WTC11 (cell line): ENCODE results near the gene KLHL22. TPM values are rescaled to one million over a fixed set of nuclear protein-coding genes. Genes with fewer than 3 reads are reported as not detected.

Source experiments
- ATAC-seq: fragments of 200-7000 bp; cut with Tn5 transposase; 2 replicates; pipeline ENCODE4 v1.10.0; 2021; ENCODE audit warnings: mild to moderate bottlenecking, moderate library complexity
- CTCF ChIA-PET: fragments of 300-600 bp; sonication (Branson Sonifier 250); formaldehyde crosslinking; loops from one replicate; lab custom pipeline; 2021; ENCODE audit warnings: antibody characterized with exemption; lab: Charles Lee
- POLR2A ChIA-PET: fragments of 350-600 bp; sonication (Branson Sonifier 250); formaldehyde crosslinking; loops from one replicate; lab custom pipeline; 2021; ENCODE audit warnings: antibody characterized with exemption; lab: Charles Lee
- DNase-seq: peaks from one replicate; pipeline ENCODE4 v3.0.0; 2021; ENCODE audit warnings: low spot score
- H3K27ac Mint-ChIP-seq: 2 replicates; pipeline ENCODE4 v1.8.0; 2021; ENCODE audit warnings: mixed read lengths
- H3K27me3 Mint-ChIP-seq: 2 replicates; pipeline ENCODE4 v1.8.0; 2021; ENCODE audit warnings: low read depth, mild to moderate bottlenecking, moderate library complexity, mixed read lengths
- H3K36me3 Mint-ChIP-seq: 2 replicates; pipeline ENCODE4 v1.8.0; 2021; ENCODE audit warnings: mixed read lengths
- H3K4me1 Mint-ChIP-seq: 2 replicates; pipeline ENCODE4 v1.8.0; 2022; ENCODE audit warnings: mixed read lengths
- H3K4me3 Mint-ChIP-seq: 2 replicates; pipeline ENCODE4 v1.8.0; 2021; ENCODE audit warnings: mild to moderate bottlenecking, moderate library complexity, mixed read lengths
- H3K9me3 Mint-ChIP-seq: 2 replicates; pipeline ENCODE4 v1.8.0; 2021; ENCODE audit warnings: mixed read lengths
- ELF4 ChIP-seq: sonication (generic); formaldehyde crosslinking; IDR thresholded peaks from 2 replicates; pipeline ENCODE4 v1.8.1; 2022; ENCODE audit warnings: low read depth, mild to moderate bottlenecking, moderate library complexity, missing genetic modification reagents
- FOXJ3 ChIP-seq: sonication (generic); formaldehyde crosslinking; IDR thresholded peaks from 2 replicates; pipeline ENCODE4 v1.9.0; 2021; ENCODE audit warnings: missing genetic modification reagents, mild to moderate bottlenecking, borderline replicate concordance
- GRHL2 ChIP-seq: fragments of 250-450 bp; sonication (Bioruptor Pico); IDR thresholded peaks from 2 replicates; pipeline ENCODE4 v1.8.0; 2022; ENCODE audit warnings: mild to moderate bottlenecking, moderate library complexity; ENCODE audit not compliant: insufficient replicate concordance, severe bottlenecking
- HMGA2 ChIP-seq: fragments of 250-450 bp; sonication (Bioruptor Pico); IDR thresholded peaks from 2 replicates; pipeline ENCODE4 v1.4.0; 2021; ENCODE audit warnings: mild to moderate bottlenecking, moderate library complexity
- JAZF1 ChIP-seq: fragments of 250-450 bp; sonication (Bioruptor Pico); IDR thresholded peaks from 2 replicates; pipeline ENCODE4 v1.9.0; 2021; ENCODE audit warnings: moderate library complexity, mild to moderate bottlenecking, inconsistent platforms
- MXD4 ChIP-seq: fragments of 250-450 bp; sonication (Bioruptor Pico); IDR thresholded peaks from 2 replicates; pipeline ENCODE4 v1.8.0; 2021; ENCODE audit warnings: mild to moderate bottlenecking, moderate library complexity, borderline replicate concordance
- NR2C2 ChIP-seq: sonication (generic); formaldehyde crosslinking; IDR thresholded peaks from 2 replicates; pipeline ENCODE4 v1.8.0; 2022; ENCODE audit warnings: mild to moderate bottlenecking, missing genetic modification reagents
- NR3C1 ChIP-seq: sonication (generic); formaldehyde crosslinking; conservative IDR thresholded peaks from 2 replicates; pipeline ENCODE4 v1.8.1; 2023; ENCODE audit warnings: low read depth, mild to moderate bottlenecking, missing genetic modification reagents
- OVOL2 ChIP-seq: fragments of 250-450 bp; sonication (Bioruptor Pico); IDR thresholded peaks from 2 replicates; pipeline ENCODE4 v1.9.0; 2021; ENCODE audit warnings: mild to moderate bottlenecking, borderline replicate concordance
- PRRX2 ChIP-seq: fragments of 250-450 bp; sonication (Bioruptor Pico); IDR thresholded peaks from 2 replicates; pipeline ENCODE4 v1.8.0; 2021; ENCODE audit warnings: mild to moderate bottlenecking
- ZBTB21 ChIP-seq: sonication (generic); formaldehyde crosslinking; IDR thresholded peaks from 2 replicates; pipeline ENCODE4 v1.8.1; 2023; ENCODE audit warnings: mild to moderate bottlenecking, missing genetic modification reagents, borderline replicate concordance
- ZNF138 ChIP-seq: sonication (generic); formaldehyde crosslinking; conservative IDR thresholded peaks from 2 replicates; pipeline ENCODE4 v1.8.1; 2022; ENCODE audit warnings: mild to moderate bottlenecking, moderate library complexity, missing genetic modification reagents
- ZNF396 ChIP-seq: fragments of 250-450 bp; sonication (Bioruptor Pico); IDR thresholded peaks from 2 replicates; pipeline ENCODE4 v1.8.0; 2021; ENCODE audit warnings: mild to moderate bottlenecking, moderate library complexity, borderline replicate concordance
- ZNF416 ChIP-seq: fragments of 250-450 bp; sonication (Bioruptor Pico); IDR thresholded peaks from 2 replicates; pipeline ENCODE4 v1.9.0; 2021; ENCODE audit warnings: mild to moderate bottlenecking, inconsistent platforms
- ZNF671 ChIP-seq: fragments of 250-450 bp; sonication (Bioruptor Pico); IDR thresholded peaks from 2 replicates; pipeline ENCODE4 v1.8.0; 2021; ENCODE audit warnings: mild to moderate bottlenecking
- total RNA-seq: library from RNA; stranded (reverse); gene quantifications from 3 replicates; pipeline ENCODE4 v1.2.3, GENCODE V29; 2021
- TF ChIP-seq, protein P1 (sequence below): sonication (generic); formaldehyde crosslinking; IDR thresholded peaks from 2 replicates; pipeline ENCODE4 v1.8.0; 2022; ENCODE audit warnings: mild to moderate bottlenecking, missing genetic modification reagents
- TF ChIP-seq, protein P2 (sequence below): fragments of 250-450 bp; sonication (Bioruptor Pico); IDR thresholded peaks from 2 replicates; pipeline ENCODE4 v1.9.0; 2021; ENCODE audit warnings: mild to moderate bottlenecking
- TF ChIP-seq, protein P3 (sequence below): fragments of 250-450 bp; sonication (Bioruptor Pico); IDR thresholded peaks from 2 replicates; pipeline ENCODE4 v1.9.0; 2021; ENCODE audit warnings: mild to moderate bottlenecking
- TF ChIP-seq, protein P4 (sequence below): sonication (generic); formaldehyde crosslinking; IDR thresholded peaks from 2 replicates; pipeline ENCODE4 v1.8.0; 2022; ENCODE audit warnings: mild to moderate bottlenecking, missing genetic modification reagents
- TF ChIP-seq, protein P5 (sequence below): sonication (generic); formaldehyde crosslinking; IDR thresholded peaks from 2 replicates; pipeline ENCODE4 v1.8.1; 2022; ENCODE audit warnings: low read depth, mild to moderate bottlenecking, moderate library complexity, missing genetic modification reagents, borderline replicate concordance

The KLHL22 gene
- total RNA-seq, 1 experiment from 2014 or later: 15.7 TPM

DNA sequence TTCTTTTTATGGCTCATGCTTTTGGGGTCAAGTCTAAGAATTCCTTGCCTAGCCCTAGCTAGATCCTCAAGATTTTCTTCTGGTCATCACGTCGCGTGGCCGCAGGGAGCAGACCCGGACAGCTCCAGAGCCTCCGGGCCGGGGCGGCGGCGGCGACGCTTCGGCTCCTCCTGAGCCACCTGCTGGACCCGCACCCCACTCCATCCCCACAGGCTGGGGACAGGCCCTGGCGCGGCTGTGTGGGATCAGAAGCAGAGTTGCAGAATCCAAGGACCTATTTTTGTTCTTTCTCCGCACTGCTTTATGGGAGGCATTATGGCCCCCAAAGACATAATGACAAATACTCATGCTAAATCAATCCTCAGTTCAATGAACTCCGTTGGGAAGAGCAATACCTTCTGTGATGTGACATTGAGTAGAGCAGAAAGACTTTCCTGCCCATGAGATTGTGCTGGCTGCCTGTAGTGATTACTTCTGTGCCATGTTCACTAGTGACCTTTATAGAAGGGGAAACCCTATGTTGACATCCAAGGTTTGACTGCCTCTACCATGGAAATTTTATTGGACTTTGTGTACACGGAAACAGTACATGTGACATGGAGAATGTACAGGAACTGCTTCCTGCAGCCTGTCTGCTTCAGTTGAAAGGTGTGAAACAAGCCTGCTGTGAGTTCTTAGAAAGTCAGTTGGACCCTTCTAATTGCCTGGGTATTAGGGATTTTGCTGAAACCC, 45.6 kb downstream of the KLHL22 start (continued):
- TF ChIP-seq, protein P1, sequence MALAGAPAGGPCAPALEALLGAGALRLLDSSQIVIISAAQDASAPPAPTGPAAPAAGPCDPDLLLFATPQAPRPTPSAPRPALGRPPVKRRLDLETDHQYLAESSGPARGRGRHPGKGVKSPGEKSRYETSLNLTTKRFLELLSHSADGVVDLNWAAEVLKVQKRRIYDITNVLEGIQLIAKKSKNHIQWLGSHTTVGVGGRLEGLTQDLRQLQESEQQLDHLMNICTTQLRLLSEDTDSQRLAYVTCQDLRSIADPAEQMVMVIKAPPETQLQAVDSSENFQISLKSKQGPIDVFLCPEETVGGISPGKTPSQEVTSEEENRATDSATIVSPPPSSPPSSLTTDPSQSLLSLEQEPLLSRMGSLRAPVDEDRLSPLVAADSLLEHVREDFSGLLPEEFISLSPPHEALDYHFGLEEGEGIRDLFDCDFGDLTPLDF: no peak
- TF ChIP-seq ZNF396 (CRISPR knock-in tag): no peak
- no peak for TF ChIP-seq ELF4 (CRISPR knock-in tag)
- TF ChIP-seq ZBTB21 (CRISPR knock-in tag): no peak
- TF ChIP-seq, protein P2, sequence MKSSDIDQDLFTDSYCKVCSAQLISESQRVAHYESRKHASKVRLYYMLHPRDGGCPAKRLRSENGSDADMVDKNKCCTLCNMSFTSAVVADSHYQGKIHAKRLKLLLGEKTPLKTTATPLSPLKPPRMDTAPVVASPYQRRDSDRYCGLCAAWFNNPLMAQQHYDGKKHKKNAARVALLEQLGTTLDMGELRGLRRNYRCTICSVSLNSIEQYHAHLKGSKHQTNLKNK: no peak
- no peak for TF ChIP-seq MXD4 (CRISPR knock-in tag)
- TF ChIP-seq, protein P3, sequence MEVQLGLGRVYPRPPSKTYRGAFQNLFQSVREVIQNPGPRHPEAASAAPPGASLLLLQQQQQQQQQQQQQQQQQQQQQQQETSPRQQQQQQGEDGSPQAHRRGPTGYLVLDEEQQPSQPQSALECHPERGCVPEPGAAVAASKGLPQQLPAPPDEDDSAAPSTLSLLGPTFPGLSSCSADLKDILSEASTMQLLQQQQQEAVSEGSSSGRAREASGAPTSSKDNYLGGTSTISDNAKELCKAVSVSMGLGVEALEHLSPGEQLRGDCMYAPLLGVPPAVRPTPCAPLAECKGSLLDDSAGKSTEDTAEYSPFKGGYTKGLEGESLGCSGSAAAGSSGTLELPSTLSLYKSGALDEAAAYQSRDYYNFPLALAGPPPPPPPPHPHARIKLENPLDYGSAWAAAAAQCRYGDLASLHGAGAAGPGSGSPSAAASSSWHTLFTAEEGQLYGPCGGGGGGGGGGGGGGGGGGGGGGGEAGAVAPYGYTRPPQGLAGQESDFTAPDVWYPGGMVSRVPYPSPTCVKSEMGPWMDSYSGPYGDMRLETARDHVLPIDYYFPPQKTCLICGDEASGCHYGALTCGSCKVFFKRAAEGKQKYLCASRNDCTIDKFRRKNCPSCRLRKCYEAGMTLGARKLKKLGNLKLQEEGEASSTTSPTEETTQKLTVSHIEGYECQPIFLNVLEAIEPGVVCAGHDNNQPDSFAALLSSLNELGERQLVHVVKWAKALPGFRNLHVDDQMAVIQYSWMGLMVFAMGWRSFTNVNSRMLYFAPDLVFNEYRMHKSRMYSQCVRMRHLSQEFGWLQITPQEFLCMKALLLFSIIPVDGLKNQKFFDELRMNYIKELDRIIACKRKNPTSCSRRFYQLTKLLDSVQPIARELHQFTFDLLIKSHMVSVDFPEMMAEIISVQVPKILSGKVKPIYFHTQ (CRISPR knock-in tag): no peak

DNA sequence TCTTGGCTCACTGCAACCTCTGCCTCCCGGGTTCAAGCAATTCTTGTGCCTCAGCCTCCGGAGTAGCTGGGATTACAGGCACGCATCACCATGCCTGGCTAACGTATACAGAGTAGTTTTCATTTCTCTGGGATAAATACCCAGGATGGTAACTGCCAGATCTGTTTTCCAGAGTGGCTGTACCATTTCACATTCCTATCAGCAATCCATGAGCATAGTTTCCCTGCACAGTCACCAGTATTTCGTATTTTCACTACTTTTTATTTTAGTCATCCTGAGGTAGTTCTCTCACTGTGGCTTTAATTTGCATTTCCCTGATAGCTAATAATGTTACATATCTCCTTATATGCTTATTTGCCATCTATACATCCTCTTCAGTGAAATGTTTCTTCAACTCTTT, 47.0 kb downstream of the KLHL22 start:
- no peak for TF ChIP-seq GRHL2 (CRISPR knock-in tag)
- no peak for TF ChIP-seq ZNF138 (CRISPR knock-in tag)
- TF ChIP-seq NR3C1 (CRISPR knock-in tag): no peak
- no peak for TF ChIP-seq NR2C2 (CRISPR knock-in tag)
- TF ChIP-seq HMGA2 (CRISPR knock-in tag): no peak
- no peak for TF ChIP-seq PRRX2 (CRISPR knock-in tag)
- TF ChIP-seq JAZF1 (CRISPR knock-in tag): no peak
- no peak for TF ChIP-seq FOXJ3 (CRISPR knock-in tag)
- no peaks in the 10 kb centered on the region; the same call in 1 of the 2 replicates for H3K27me3 Mint-ChIP-seq
- no peak overlapping the region for H3K27ac Mint-ChIP-seq

DNA sequence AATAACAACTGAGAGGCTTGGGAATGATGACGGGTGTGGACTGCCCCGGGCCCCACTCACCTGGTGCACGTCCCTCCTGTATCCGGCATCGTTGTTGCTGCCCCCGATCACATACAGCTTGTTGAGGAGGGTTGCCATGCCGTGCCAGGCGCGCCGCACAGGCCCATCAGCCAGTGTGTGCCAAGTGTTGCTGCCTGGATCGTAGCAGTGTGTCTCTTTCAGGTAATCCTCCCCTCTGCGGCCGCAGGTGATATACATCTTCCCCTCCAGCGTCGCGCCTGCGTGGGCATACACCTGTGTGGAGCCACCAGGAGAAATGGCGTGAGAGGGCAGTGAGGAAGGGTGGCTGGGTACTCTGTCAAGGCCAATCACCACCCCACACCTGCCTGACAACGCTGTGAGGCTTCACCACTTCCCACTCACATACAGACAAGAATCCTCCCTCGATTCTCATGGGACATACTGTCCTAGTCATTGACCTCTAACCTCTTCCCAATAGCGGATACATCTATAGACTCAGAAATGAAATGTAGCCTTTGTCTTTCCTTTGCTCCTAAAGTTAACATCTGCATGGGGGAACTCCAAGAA, 49.1 kb downstream of the KLHL22 start:
- CTCF ChIA-PET: interaction anchor here (0.7 kb wide), 1 partner anchor 10 kb away, joined by 3 read pairs; no protein-coding TSS in a partner anchor
- Mint-ChIP-seq H3K27me3 (no peaks in the 10 kb centered on the region; the same call in 1 of the 2 replicates), H3K4me3 (no peak overlapping the region)
- TF ChIP-seq MXD4 (CRISPR knock-in tag) (no peak), GRHL2 (CRISPR knock-in tag) (no peak), OVOL2 (no peak), ELF4 (CRISPR knock-in tag) (no peak), JAZF1 (CRISPR knock-in tag) (no peak), ZNF416 (CRISPR knock-in tag) (no peak), ZNF671 (no peak)
- TF ChIP-seq, protein P4, sequence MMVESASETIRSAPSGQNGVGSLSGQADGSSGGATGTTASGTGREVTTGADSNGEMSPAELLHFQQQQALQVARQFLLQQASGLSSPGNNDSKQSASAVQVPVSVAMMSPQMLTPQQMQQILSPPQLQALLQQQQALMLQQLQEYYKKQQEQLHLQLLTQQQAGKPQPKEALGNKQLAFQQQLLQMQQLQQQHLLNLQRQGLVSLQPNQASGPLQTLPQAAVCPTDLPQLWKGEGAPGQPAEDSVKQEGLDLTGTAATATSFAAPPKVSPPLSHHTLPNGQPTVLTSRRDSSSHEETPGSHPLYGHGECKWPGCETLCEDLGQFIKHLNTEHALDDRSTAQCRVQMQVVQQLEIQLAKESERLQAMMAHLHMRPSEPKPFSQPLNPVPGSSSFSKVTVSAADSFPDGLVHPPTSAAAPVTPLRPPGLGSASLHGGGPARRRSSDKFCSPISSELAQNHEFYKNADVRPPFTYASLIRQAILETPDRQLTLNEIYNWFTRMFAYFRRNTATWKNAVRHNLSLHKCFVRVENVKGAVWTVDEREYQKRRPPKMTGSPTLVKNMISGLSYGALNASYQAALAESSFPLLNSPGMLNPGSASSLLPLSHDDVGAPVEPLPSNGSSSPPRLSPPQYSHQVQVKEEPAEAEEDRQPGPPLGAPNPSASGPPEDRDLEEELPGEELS (CRISPR knock-in tag): no peak
- TF ChIP-seq, protein P5, sequence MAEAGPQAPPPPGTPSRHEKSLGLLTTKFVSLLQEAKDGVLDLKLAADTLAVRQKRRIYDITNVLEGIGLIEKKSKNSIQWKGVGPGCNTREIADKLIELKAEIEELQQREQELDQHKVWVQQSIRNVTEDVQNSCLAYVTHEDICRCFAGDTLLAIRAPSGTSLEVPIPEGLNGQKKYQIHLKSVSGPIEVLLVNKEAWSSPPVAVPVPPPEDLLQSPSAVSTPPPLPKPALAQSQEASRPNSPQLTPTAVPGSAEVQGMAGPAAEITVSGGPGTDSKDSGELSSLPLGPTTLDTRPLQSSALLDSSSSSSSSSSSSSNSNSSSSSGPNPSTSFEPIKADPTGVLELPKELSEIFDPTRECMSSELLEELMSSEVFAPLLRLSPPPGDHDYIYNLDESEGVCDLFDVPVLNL (CRISPR knock-in tag): no peak
- TF ChIP-seq, protein P3 (CRISPR knock-in tag): no peak

More for the DNA sequence above, 47.0 kb downstream of the KLHL22 start:
- DNase-seq: no peak
- ATAC-seq: no peak
- Mint-ChIP-seq H3K4me3 (no peak overlapping the region), H3K9me3 (no peaks in the 10 kb centered on the region), H3K36me3 (no peaks in the 10 kb centered on the region), H3K4me1 (no peaks in the 10 kb centered on the region)
- ChIA-PET CTCF (interaction anchor here (1.6 to 2.0 kb wide), 3 partner anchors 9 to 30 kb away, joined by 4 to 5 read pairs (median 5); no protein-coding TSS in a partner anchor), POLR2A (no interaction called here)

More for the DNA sequence above, 49.1 kb downstream of the KLHL22 start:
- Mint-ChIP-seq H3K9me3 (no peaks in the 10 kb centered on the region), H3K27ac (no peak overlapping the region), H3K4me1 (no peaks in the 10 kb centered on the region), H3K36me3 (no peaks in the 10 kb centered on the region)
- DNase-seq: no peak
- POLR2A ChIA-PET: no interaction called here
- ATAC-seq: no peak
